ENCODE data around the gene KCNJ4. TPM values are rescaled to one million over a fixed set of nuclear protein-coding genes. Genes with fewer than 3 reads are reported as not detected.
"Not testable (repeated sequence)": the region's sequence is repeated elsewhere in the genome, so short reads cannot be mapped to it uniquely, and the experiment has no call there.

KCNJ4 gene
- total RNA-seq, 1 experiment from 2014 or later, result 0.92 TPM

DNA sequence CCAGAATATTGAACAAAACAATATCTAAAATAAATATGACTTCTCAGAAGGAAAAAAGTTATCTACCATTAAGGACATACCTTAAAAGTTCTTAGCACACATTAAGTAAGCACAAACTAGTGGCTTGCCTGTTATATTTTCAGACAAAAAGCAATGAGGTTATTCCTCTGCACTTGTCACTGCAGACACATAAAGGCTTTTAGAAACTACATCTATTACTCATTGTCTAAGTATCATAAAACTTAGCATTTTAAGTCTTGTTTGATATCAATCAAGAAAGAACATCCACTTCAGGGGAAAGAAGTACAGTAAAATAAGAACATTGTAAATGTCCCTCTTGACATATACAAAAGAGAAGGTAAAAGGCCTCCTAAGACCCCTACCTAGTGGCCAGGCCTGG is 59.1 kb downstream of the KCNJ4 start:
- H3K9me3 Mint-ChIP-seq; H3K18ac ChIP-seq (ENCODE audit: insufficient read length, low read depth, low read length); H4K8ac ChIP-seq (replicated peaks; ENCODE audit: insufficient read length, low read depth, low read length); H4K5ac ChIP-seq (ENCODE audit: insufficient read length, low read depth, low read length); DNase-seq; H2BK12ac ChIP-seq (ENCODE audit: insufficient read length, low read depth, low read length); H2BK15ac ChIP-seq (ENCODE audit: low read depth, low read length); H3K14ac ChIP-seq (ENCODE audit: insufficient read depth, low read length); H3K4me1 ChIP-seq (ENCODE audit: insufficient read depth, low read length); H2AK5ac ChIP-seq (ENCODE audit: insufficient read length, low read length); H4K91ac ChIP-seq (ENCODE audit: insufficient read length, low read depth, low read length); H2BK5ac ChIP-seq (ENCODE audit: insufficient read length, low read length); H2AFZ ChIP-seq (ENCODE audit: low read length); H3K36me3 Mint-ChIP-seq (ENCODE audit: insufficient read depth in 1 of 3, low read depth in 3 of 3); H3K27me3 ChIP-seq (ENCODE audit: insufficient read depth, low read length); H3K23me2 ChIP-seq (ENCODE audit: insufficient read length, low read depth, low read length, poor library complexity, severe bottlenecking); H3K27ac ChIP-seq (ENCODE audit: insufficient read length, low read depth, low read length); H2BK120ac ChIP-seq (ENCODE audit: low read depth, low read length, poor library complexity, severe bottlenecking); H2BK20ac ChIP-seq (ENCODE audit: low read depth, low read length, poor library complexity, severe bottlenecking); H3K9me3 ChIP-seq (ENCODE audit: control insufficient read depth, low read depth, low read length); H3K27me3 Mint-ChIP-seq (ENCODE audit: low read depth); H3K23ac ChIP-seq (ENCODE audit: insufficient read length, low read depth, low read length); H3K4ac ChIP-seq (ENCODE audit: low read depth, low read length); H3T11ph ChIP-seq (ENCODE audit: low read length); H3K79me1 ChIP-seq (ENCODE audit: insufficient read depth, low read depth, low read length, poor library complexity, severe bottlenecking); H4K20me1 ChIP-seq (ENCODE audit: control insufficient read depth, insufficient read depth, insufficient read length); H3K56ac ChIP-seq (ENCODE audit: insufficient read length, low read depth, low read length): not testable (repeated sequence)
- Mint-ChIP-seq H3K27ac (peak overlapping the region; percentile 90 to 96 (median 95)), H3K4me3 (peak overlapping the region; percentile 74 to 87), H3K4me1 (peaks cover 57 to 64% of the 10 kb centered on the region in 2 experiments)
- H3K79me2 ChIP-seq (ENCODE audit: insufficient read depth, low read length), result peaks cover 11% of the 10 kb centered on the region; the same call in 1 of the 2 replicates
- H3K4me2 ChIP-seq (ENCODE audit: insufficient read depth, insufficient read length, low read length), result peak overlapping the region; percentile 75
- peak overlapping the region; percentile 70 for H3K9ac ChIP-seq (ENCODE audit: extremely low read depth, insufficient read length, low read length)

DNA sequence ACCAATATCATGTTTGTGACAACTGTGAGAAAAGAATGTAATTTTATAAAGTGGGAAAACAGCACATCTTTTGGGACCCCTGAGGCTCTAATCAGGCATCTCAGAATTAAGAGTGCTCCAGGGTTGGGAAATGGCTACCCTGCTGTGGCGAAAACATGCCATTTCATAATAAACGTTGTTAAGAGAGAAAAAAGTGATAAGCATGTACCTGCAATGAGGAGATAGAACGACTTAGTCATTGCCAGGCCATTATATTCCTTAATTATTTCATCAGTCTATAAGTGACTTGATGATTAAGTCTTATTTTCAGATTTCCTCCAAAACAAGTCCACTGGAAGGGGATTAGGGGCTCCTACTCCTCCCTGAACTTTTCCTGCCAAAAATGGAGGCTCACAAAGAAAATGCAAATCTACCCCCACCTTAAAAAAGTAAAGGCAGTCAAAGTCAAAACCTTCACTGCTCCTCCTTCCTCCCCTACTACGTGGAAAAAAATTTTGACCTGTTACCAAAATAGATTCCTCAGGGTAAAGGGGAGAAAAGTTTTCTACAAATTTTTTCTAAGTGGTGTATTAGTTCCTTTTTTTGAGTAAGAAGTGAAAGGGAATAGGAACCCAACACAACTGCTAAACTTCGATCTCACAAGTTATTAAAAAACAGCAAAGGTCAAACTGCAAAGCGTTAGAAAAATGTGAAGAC is 59.9 kb downstream of the KCNJ4 start:
- not testable (repeated sequence) for H3K36me3 Mint-ChIP-seq (ENCODE audit: insufficient read depth in 1 of 3, low read depth in 3 of 3); H4K91ac ChIP-seq (ENCODE audit: insufficient read length, low read depth, low read length); H2BK12ac ChIP-seq (ENCODE audit: insufficient read length, low read depth, low read length); DNase-seq; H3K18ac ChIP-seq (ENCODE audit: insufficient read length, low read depth, low read length); H2BK120ac ChIP-seq (ENCODE audit: low read depth, low read length, poor library complexity, severe bottlenecking); H2BK5ac ChIP-seq (ENCODE audit: insufficient read length, low read length); H3K4ac ChIP-seq (ENCODE audit: low read depth, low read length); H3K23ac ChIP-seq (ENCODE audit: insufficient read length, low read depth, low read length); H3T11ph ChIP-seq (ENCODE audit: low read length); H2AK5ac ChIP-seq (ENCODE audit: insufficient read length, low read length); H3K4me1 ChIP-seq (ENCODE audit: insufficient read depth, low read length); H3K27me3 Mint-ChIP-seq (ENCODE audit: low read depth); H3K9me3 ChIP-seq (ENCODE audit: control insufficient read depth, low read depth, low read length); H3K14ac ChIP-seq (ENCODE audit: insufficient read depth, low read length); H2BK15ac ChIP-seq (ENCODE audit: low read depth, low read length); H3K23me2 ChIP-seq (ENCODE audit: insufficient read length, low read depth, low read length, poor library complexity, severe bottlenecking); H3K56ac ChIP-seq (ENCODE audit: insufficient read length, low read depth, low read length); H3K27me3 ChIP-seq (ENCODE audit: insufficient read depth, low read length); H4K20me1 ChIP-seq (ENCODE audit: control insufficient read depth, insufficient read depth, insufficient read length); H3K9ac ChIP-seq (ENCODE audit: extremely low read depth, insufficient read length, low read length); H3K79me1 ChIP-seq (ENCODE audit: insufficient read depth, low read depth, low read length, poor library complexity, severe bottlenecking); H3K27ac ChIP-seq (ENCODE audit: insufficient read length, low read depth, low read length); H4K8ac ChIP-seq (replicated peaks; ENCODE audit: insufficient read length, low read depth, low read length); H4K5ac ChIP-seq (ENCODE audit: insufficient read length, low read depth, low read length); H2BK20ac ChIP-seq (ENCODE audit: low read depth, low read length, poor library complexity, severe bottlenecking); H3K9me3 Mint-ChIP-seq; H2AFZ ChIP-seq (ENCODE audit: low read length)
- Mint-ChIP-seq H3K4me1 (peaks cover 58 to 65% of the 10 kb centered on the region in 2 experiments), H3K27ac (peak overlapping the region; percentile 45 to 96 (median 90)), H3K4me3 (peak overlapping the region; percentile 74 to 87)
- H3K79me2 ChIP-seq (ENCODE audit: insufficient read depth, low read length), result peaks cover 19% of the 10 kb centered on the region; the same call in 1 of the 2 replicates
- H3K4me2 ChIP-seq (ENCODE audit: insufficient read depth, insufficient read length, low read length), result peak overlapping the region; percentile 12
- no CpG with 5 or more reads among the region's 6 CpGs for WGBS (ENCODE audit: extremely low coverage, insufficient read length, low lambda C conversion rate)

Measured in H9 (cell line).